Measurements from ENCODE around the gene TSLP. TPM values are rescaled to one million over a fixed set of nuclear protein-coding genes. Genes with fewer than 3 reads are reported as not detected.

The TSLP gene
- 0.20 TPM in 1 of 3 replicates, not detected in the others for total RNA-seq
- long read RNA-seq: 0 reads

- TF ChIP-seq CTCF (IDR thresholded peaks at IDR 0.05): no peak
- no peak within 1 kb of the TSS for H3K27ac Mint-ChIP-seq (ENCODE audit: unreplicated experiment)
- peaks cover 71% of the 10 kb centered on the region for H3K27me3 Mint-ChIP-seq (ENCODE audit: low read depth)
- no peaks in the 10 kb centered on the region for H3K9me3 Mint-ChIP-seq (ENCODE audit: low read depth)
- peak within 1 kb of the TSS; percentile 78 for H3K4me3 Mint-ChIP-seq (ENCODE audit: unreplicated experiment)
- no peaks in the 10 kb centered on the region for H3K36me3 Mint-ChIP-seq (ENCODE audit: low read depth)
- no peak for DNase-seq (ENCODE audit: low spot score)
- peaks cover 21% of the 10 kb centered on the region for H3K4me1 Mint-ChIP-seq (ENCODE audit: low read depth)
These were observed at the start of gene TSLP for GRCh38 chr5:111071413-111071812. Gene TSLP, plus strand, starts transcription at chr5:111071713. Its CDS starts 178 bp downstream, at chr5:111071891.

DNA sequence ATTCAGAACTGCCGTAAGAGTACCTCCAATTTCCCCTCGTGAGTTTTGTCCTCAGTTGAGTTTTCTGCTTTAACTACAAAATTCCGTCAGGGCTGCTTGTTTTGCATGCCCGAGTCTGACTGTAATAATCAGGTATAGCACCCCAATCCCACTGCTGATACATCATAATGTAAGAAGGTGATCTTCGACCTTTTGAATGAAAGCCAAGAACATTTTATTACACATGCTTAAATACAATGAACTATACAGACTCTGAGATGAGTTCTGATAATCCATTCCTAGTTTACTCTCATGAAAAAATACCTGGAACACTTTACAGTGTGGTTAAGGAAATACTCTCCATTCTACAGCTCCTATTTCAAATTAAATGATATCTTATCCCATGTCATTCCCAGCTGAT is 49.2 kb upstream of the TSLP start:
- H3K9me3 Mint-ChIP-seq (ENCODE audit: low read depth): no peaks in the 10 kb centered on the region
- H3K4me3 Mint-ChIP-seq (ENCODE audit: unreplicated experiment): no peak overlapping the region
- H3K4me1 Mint-ChIP-seq (ENCODE audit: low read depth): no peaks in the 10 kb centered on the region
- H3K27ac Mint-ChIP-seq (ENCODE audit: unreplicated experiment): no peak overlapping the region
- no peak for TF ChIP-seq CTCF (IDR thresholded peaks at IDR 0.05)
- H3K36me3 Mint-ChIP-seq (ENCODE audit: low read depth): no peaks in the 10 kb centered on the region
- no peak for DNase-seq (ENCODE audit: low spot score)
- H3K27me3 Mint-ChIP-seq (ENCODE audit: low read depth): peaks cover 11% of the 10 kb centered on the region

DNA sequence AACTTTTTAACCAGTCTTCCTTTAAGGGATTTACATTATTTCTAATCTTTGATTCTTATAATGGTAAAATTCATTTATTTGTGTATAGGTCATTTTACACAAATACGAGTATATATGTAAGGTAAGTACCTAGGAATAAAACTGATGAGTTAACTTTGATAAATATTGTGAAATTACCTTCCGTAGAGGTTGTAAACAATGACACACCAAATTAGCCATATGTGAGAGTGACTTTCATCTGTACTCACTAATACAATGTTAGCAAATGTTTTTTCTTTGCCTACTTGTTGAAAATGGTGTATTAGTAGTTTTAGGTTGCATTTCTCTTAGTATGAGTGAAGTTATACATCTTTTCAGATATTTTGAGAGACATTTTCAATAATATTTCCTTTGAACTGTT is 42.6 kb upstream of the TSLP start:
- Mint-ChIP-seq H3K27me3 (ENCODE audit: low read depth) (peaks cover 8% of the 10 kb centered on the region), H3K4me3 (ENCODE audit: unreplicated experiment) (no peak overlapping the region), H3K27ac (ENCODE audit: unreplicated experiment) (no peak overlapping the region), H3K4me1 (ENCODE audit: low read depth) (no peaks in the 10 kb centered on the region), H3K9me3 (ENCODE audit: low read depth) (peaks cover 1% of the 10 kb centered on the region), H3K36me3 (ENCODE audit: low read depth) (no peaks in the 10 kb centered on the region)
- TF ChIP-seq CTCF (IDR thresholded peaks at IDR 0.05): no peak
- no peak for DNase-seq (ENCODE audit: low spot score)

DNA sequence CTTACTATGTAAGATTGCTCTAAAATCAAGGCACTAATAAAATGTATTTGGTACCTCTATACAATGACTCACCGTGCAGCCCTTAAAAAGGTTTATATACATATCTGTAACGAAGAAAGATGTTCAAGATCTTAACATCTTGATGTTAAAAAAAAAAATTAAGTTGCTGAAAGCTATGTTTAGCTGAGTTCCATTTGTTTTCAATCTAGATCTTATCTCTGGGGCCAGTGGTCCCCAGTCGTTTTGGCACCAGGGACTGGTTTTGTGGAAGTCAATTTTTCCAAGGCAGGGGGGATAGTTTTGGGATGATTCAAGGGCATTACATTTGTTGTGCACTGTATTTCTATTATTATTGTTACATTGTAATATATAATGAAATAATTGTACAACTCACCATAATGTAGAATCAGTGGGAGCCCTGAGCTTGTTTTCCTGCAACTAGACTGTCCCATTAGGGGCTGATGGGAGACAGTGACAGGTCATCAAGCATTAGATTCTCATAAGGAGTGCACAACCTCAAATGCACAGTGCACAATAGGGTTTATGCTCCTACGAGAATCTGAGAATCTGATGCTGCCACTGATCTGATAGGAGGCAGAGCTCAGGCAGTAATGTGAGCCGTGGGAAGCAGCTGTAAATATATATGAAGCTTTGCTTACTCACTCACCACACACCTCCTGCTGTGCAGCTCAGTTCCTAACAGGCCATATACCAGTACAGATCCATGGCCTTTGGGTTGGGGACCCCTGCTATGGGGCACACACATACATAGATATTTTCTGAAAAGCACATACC is 27.6 kb upstream of the TSLP start:
- Mint-ChIP-seq H3K27me3 (ENCODE audit: low read depth) (peaks cover 8% of the 10 kb centered on the region), H3K4me1 (ENCODE audit: low read depth) (peaks cover 2% of the 10 kb centered on the region), H3K27ac (ENCODE audit: unreplicated experiment) (no peak overlapping the region), H3K4me3 (ENCODE audit: unreplicated experiment) (no peak overlapping the region), H3K9me3 (ENCODE audit: low read depth) (peaks cover under 1% of the 10 kb centered on the region), H3K36me3 (ENCODE audit: low read depth) (no peaks in the 10 kb centered on the region)
- DNase-seq (ENCODE audit: low spot score): no peak
- TF ChIP-seq CTCF (IDR thresholded peaks at IDR 0.05): no peak

GRCh38 chr5:111058064-111058463 is 13.4 kb upstream of the TSLP start:
- no peaks in the 10 kb centered on the region for H3K36me3 Mint-ChIP-seq (ENCODE audit: low read depth)
- TF ChIP-seq CTCF (IDR thresholded peaks at IDR 0.05): no peak
- no peak for DNase-seq (ENCODE audit: low spot score)
- no peaks in the 10 kb centered on the region for H3K4me1 Mint-ChIP-seq (ENCODE audit: low read depth)
- H3K9me3 Mint-ChIP-seq (ENCODE audit: low read depth): peaks cover 7% of the 10 kb centered on the region
- no peak overlapping the region for H3K27ac Mint-ChIP-seq (ENCODE audit: unreplicated experiment)
- H3K4me3 Mint-ChIP-seq (ENCODE audit: unreplicated experiment): no peak overlapping the region
- H3K27me3 Mint-ChIP-seq (ENCODE audit: low read depth): peaks cover 40% of the 10 kb centered on the region
